Cardiac fibroblast (primary cell): ENCODE measurements around the gene TMEM178A.

Experiments used
- DNase-seq, 2 donors: peaks; one replicate each; pipeline versions ENCODE4 v3.0.0 to v3.0.0-alpha.2; 2010; ENCODE audit warnings: low read depth in 2 of 2
- H3K4me3 ChIP-seq, 2 donors: replicated peaks in 1 of 2; 1 replicate in 1 of 2; 2 replicates in 1 of 2; pipeline ENCODE4 v1.5.1; 2011; ENCODE audit warnings: low read depth in 2 of 2, low read length in 2 of 2, mild to moderate bottlenecking in 2 of 2, moderate library complexity in 1 of 2
- TF ChIP-seq, protein P1 (sequence below): IDR thresholded peaks from one replicate; pipeline ENCODE4 v1.5.1; 2011; ENCODE audit warnings: low read depth, mild to moderate bottlenecking, low read length, inconsistent platforms

Gene TMEM178A

DNA sequence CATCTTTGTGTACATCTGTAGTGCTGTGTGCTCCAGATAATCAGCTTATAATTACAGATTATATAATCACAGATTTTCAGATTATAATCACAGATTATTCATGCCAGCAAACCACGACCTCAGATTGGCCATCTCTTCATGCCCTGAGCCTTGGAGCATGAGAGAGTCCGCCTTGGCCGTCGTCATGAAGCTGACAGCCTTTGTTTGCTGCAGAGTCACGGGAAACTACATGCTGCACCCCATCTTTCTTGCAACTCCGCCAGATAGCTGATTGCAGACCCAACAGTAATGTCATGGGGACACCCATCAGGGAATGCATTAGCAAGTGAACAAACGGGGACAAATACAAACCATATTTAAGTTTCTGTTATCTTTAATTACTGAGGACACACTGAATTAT, 7.3 kb downstream of the TMEM178A start:
- no peak overlapping the region for H3K4me3 ChIP-seq
- TF ChIP-seq, protein P1, sequence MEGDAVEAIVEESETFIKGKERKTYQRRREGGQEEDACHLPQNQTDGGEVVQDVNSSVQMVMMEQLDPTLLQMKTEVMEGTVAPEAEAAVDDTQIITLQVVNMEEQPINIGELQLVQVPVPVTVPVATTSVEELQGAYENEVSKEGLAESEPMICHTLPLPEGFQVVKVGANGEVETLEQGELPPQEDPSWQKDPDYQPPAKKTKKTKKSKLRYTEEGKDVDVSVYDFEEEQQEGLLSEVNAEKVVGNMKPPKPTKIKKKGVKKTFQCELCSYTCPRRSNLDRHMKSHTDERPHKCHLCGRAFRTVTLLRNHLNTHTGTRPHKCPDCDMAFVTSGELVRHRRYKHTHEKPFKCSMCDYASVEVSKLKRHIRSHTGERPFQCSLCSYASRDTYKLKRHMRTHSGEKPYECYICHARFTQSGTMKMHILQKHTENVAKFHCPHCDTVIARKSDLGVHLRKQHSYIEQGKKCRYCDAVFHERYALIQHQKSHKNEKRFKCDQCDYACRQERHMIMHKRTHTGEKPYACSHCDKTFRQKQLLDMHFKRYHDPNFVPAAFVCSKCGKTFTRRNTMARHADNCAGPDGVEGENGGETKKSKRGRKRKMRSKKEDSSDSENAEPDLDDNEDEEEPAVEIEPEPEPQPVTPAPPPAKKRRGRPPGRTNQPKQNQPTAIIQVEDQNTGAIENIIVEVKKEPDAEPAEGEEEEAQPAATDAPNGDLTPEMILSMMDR, result no peak

DNA sequence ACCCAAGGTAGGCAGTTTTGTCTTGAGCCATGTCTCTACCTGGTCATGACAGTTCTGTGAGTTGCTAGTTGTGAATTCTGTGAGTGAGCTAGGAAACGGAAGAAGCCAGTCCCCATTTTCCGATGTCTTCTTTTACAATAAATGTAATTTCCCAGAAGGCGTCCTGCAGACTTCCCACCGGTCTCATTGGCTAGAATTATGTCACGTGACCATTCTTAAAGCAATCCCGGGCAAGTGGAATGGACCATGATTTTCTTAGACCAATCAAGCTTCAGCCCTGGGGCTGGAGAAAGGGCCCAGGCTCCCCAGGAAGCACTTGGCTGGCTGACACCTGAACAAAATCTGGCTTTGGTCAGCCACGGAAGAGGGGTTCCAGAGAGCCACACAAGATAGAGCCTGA, 10.6 kb downstream of the TMEM178A start:
- TF ChIP-seq, protein P1, result no peak
- no peak overlapping the region for H3K4me3 ChIP-seq
- no peak for DNase-seq

More for the DNA sequence above, 7.3 kb downstream of the TMEM178A start:
- no peak for DNase-seq

DNA sequence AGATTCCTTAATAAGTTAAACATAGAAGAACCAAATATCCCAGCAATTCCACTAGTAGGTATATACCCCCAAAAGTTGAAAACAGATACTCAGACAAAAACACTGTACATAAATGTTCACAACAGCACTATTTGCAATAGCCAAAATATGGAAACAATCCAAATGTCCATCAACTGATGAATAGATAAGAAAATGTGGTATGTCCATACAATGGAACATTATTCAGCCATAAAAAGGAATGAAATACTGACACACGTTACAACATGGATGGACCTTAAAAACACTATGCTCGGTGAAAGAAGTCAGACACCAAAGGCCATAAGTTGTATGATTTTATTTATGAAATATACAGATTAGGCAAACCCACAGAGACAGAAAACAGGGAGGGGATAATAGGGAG, 12.5 kb downstream of the TMEM178A start:
- no peak overlapping the region for H3K4me3 ChIP-seq
- DNase-seq, result no peak
- TF ChIP-seq, protein P1, result no peak

DNA sequence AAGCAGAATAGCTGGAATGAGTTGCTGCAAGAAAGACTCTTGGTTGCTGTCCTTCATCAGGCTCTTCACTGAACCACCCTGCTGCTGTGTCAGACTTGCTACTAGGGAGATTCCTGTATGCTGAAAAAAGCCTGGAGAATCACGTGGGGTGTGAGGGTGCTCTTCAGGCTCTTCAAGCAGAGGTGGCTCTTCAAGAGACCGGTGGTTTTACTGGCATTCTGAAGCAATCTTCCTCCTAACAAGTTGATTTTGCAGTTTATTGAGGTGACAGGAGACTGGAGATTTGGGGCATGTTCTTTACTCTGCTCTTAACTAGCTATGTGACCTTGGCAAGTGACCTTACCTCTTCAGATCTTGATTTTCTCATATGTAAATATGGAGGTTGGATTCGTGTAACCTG, 14.1 kb downstream of the TMEM178A start:
- no peak overlapping the region for H3K4me3 ChIP-seq
- TF ChIP-seq, protein P1, result no peak
- DNase-seq, result no peak

DNA sequence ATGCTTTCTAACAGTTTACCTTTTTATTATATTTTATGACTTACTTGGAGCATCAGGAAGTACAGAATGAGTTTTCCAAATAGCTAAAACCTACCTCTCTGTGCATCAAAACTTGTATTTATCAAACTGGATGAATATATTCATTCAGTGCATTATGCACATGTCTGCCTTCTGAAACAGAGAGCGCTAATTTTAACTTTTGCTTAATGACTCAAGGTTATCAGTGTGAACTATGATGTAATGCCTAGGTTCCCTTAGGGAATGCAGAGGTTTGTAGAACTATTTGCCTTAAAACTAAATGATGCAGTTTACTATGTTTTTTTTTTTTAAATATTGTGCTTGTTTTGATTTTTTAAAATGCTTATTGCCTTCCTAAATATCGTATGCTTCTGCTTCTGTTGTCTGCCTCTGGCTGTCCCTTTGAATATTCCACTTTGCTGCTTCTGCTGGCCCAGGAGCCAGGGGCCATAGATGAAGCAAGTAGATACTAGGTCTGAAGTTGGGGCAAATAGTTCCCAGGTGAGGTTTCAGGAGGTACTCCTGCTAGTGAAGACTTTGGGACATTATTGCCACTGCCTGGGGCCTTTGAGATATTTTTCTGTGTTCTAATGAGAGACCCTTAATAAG, 16.5 kb downstream of the TMEM178A start:
- TF ChIP-seq, protein P1, result no peak
- no peak overlapping the region for H3K4me3 ChIP-seq
- no peak for DNase-seq

DNA sequence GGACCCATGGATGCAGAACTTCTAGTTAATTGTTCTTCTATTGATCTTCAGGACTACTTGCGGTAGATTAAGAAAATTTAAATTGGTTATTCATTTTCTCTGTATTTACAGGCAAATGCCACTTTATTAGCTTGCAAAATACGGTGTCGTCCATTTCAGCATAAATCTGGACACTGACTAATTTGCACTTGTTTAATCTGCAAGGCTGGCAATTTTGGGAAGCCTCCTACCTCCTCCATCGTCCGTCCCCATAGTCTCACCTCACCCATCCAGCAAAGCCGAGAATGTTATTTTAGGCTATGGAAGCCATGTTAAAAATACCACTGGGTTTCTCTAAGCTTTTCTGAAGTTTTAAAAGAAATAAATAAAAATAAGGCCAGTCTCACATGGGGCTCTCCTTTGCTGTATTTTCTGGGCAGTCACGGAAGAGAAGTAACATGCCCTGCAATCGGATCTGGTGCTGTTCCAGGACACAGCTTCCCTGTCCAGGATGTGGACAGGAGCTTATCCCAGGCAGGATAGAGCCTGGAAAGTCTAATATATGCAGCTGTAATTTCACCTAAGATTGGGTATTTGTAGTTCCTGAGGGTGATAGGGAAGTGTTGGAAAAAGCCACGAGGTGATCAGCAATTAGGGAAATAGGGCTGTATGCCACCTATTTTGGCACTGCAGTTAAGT, 17.4 kb downstream of the TMEM178A start:
- H3K4me3 ChIP-seq, result no peak overlapping the region
- no peak for DNase-seq
- TF ChIP-seq, protein P1, result no peak
